ACC112 (cell line): Measurements from ENCODE around the gene DOCK9.

ENCODE experiments used
- H2AFZ ChIP-seq: fragments of 200-600 bp; sonication (generic); one replicate; pipeline ENCODE4 v1.6.0; 2017; ENCODE audit warnings: antibody characterized with exemption, low read length; ENCODE audit not compliant: unreplicated experiment
- H3K27ac ChIP-seq: fragments of 200-600 bp; sonication (generic); 2 replicates; pipeline ENCODE4 v1.5.1; 2014; ENCODE audit warnings: low read depth, mild to moderate bottlenecking, antibody characterized with exemption, low read length, moderate library complexity
- H3K27me3 ChIP-seq: fragments of 200-600 bp; sonication (generic); 2 replicates; pipeline ENCODE4 v1.6.1; 2014; ENCODE audit warnings: mild to moderate bottlenecking, antibody characterized with exemption, low read length, moderate library complexity, mixed read lengths; ENCODE audit not compliant: insufficient read depth
- H3K36me3 ChIP-seq: fragments of 200-600 bp; sonication (generic); 2 replicates; pipeline ENCODE4 v1.6.1; 2016; ENCODE audit warnings: mild to moderate bottlenecking, antibody characterized with exemption, low read length, moderate library complexity, mixed read lengths; ENCODE audit not compliant: insufficient read depth
- H3K4me1 ChIP-seq: fragments of 200-600 bp; sonication (generic); one replicate; pipeline ENCODE4 v1.6.1; 2016; ENCODE audit warnings: low read length, mixed read lengths; ENCODE audit not compliant: insufficient read depth, unreplicated experiment, control insufficient read depth
- H3K4me3 ChIP-seq: fragments of 200-600 bp; sonication (generic); 2 replicates; pipeline ENCODE4 v1.5.1; 2014; ENCODE audit warnings: mild to moderate bottlenecking, low read depth, low read length
- H3K79me2 ChIP-seq: fragments of 200-600 bp; sonication (generic); one replicate; pipeline ENCODE4 v1.6.0; 2016; ENCODE audit warnings: low read length; ENCODE audit not compliant: control insufficient read depth, unreplicated experiment, insufficient read depth

The DOCK9 gene

DNA sequence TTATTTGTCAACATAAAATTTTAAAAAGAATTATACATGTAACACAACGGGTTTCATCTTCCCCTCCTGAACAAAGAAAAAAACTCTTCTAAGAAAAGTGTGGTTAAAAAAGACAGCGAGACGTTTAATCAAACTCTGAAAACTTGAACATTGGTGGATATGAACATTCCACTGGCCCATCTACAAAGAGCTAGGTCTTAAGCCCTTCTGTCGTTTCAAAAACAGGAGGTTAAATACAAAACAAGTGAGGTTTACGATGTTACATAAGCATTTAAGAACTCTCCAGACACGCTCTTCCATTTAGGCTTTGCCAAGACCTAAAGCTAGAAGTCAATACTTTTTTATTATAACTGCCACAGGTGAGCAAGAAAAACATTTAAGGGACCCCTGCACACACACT is 9.4 kb upstream of the DOCK9 start:
- Histone ChIP-seq H3K4me3 (no peak overlapping the region), H3K79me2 (no peaks in the 10 kb centered on the region), H3K36me3 (no peaks in the 10 kb centered on the region), H3K27me3 (no peaks in the 10 kb centered on the region), H2AFZ (no peak overlapping the region), H3K4me1 (no peaks in the 10 kb centered on the region), H3K27ac (no peak overlapping the region)

DNA sequence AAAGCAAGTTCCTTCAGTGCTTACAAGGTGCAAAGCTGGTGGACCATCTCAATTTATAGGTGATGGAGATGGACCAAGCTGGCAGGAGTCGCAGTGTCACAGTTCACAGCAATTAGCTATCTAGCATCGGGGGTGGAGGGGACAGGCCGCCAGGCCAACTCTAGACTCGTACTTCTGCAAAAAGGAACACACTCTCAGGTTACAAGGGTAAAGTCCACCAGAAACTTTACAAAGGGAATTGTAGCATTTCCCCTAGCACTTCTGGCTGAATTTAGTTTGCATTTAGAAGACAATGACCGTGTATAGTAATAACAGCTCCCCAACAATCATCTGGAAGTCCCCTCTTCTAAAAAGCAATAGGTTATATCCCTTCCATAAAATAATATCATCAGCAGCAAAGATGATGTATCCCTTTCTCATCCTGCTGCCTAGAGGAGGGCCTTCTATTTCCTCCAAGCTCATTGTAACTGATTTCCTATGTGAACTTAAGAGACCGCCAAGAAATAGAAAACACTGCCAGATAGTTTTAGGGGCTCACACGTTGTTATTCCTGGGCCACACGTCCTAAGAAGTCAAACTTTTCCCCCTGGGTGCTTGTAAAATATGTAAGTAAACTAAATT is 8.5 kb upstream of the DOCK9 start:
- H3K4me3 ChIP-seq: no peak overlapping the region
- no peak overlapping the region for H2AFZ ChIP-seq
- H3K4me1 ChIP-seq: no peaks in the 10 kb centered on the region
- H3K27ac ChIP-seq: no peak overlapping the region
- no peaks in the 10 kb centered on the region for H3K79me2 ChIP-seq
- no peaks in the 10 kb centered on the region for H3K27me3 ChIP-seq
- no peaks in the 10 kb centered on the region for H3K36me3 ChIP-seq

DNA sequence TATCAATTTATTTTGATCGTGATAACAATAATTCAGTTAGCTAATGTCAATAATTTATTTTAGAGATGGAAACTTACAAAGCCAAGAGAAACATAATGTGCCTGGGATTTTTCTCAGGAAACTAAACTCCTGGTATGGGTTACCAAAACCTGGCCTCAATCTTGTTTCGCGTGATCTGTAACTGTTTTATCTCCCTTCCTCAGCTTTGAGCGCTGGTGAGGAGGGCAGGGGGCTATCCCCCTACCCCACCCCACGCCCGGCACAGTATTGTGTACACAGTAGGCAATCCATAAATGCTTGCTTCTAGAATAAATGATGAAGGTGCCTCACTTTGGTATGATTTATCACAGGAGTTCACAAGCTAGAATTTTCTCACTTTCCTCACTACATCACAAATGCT is 7.7 kb upstream of the DOCK9 start:
- Histone ChIP-seq H3K4me3 (no peak overlapping the region), H3K27me3 (no peaks in the 10 kb centered on the region), H2AFZ (no peak overlapping the region), H3K36me3 (no peaks in the 10 kb centered on the region), H3K27ac (no peak overlapping the region), H3K4me1 (no peaks in the 10 kb centered on the region), H3K79me2 (no peaks in the 10 kb centered on the region)

DNA sequence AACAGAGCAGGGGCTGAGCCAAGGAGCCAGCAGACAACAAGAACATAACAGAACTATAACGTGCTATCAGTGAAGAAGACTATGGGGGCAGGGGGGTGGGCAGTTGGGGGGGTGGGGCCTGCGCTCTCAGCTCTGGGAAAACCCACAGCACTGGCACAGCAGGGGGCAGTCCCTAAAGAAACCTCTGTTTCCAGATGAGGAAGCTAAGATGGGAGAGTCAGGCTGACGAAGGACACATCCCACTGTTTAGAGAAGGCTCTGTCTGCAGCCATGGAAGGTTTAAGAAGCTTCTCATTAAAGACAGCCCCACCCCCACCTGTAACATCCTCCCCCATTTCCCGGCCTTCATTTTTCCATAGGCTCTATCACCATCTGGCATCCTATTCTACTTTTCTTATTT is 7.1 kb upstream of the DOCK9 start:
- no peaks in the 10 kb centered on the region for H3K27me3 ChIP-seq
- no peak overlapping the region for H2AFZ ChIP-seq
- H3K27ac ChIP-seq: no peak overlapping the region
- H3K36me3 ChIP-seq: no peaks in the 10 kb centered on the region
- no peaks in the 10 kb centered on the region for H3K79me2 ChIP-seq
- H3K4me1 ChIP-seq: no peaks in the 10 kb centered on the region
- H3K4me3 ChIP-seq: no peak overlapping the region

DNA sequence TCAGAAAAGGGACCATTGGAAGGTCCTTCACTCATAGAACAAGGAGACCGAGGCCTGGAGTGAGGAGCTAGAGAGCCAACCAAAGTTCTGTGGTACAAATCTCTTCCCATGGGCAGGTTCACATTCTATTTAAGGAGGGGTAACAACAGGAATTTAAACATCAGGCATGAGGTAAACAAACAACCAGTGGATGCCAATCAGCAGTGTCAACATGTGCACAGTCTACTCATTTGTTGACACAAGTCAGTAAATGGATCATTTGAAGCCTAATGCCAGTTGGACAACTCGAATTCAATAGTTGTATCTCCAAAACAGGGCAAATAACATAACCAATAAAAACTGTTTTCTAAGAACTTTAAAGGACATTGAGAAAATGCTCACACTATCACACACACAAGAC is 6.3 kb upstream of the DOCK9 start:
- Histone ChIP-seq H3K79me2 (no peaks in the 10 kb centered on the region), H3K27ac (no peak overlapping the region), H2AFZ (no peak overlapping the region)

DNA sequence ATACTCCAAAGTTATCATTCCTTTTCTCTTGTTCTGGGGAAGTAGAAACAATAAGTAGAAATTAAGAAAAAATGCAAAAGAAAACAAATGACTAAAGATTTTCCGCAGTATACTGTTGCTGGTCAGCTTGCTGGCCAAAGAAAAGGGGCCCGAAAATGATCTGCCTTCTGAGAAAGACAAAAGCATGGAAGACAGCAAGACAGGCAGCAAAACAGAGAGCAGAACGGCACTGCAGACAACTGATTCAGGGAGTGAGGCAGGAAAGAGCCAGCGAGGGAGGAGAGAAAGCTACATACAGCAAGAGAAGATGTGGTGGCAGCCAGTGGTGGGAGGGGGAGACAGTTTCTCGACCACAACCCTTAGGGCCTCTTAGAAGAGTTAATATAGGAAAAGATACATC is 5.3 kb upstream of the DOCK9 start:
- Histone ChIP-seq H2AFZ (no peak overlapping the region), H3K4me3 (no peak overlapping the region), H3K79me2 (no peaks in the 10 kb centered on the region), H3K4me1 (peaks cover 1% of the 10 kb centered on the region), H3K36me3 (no peaks in the 10 kb centered on the region), H3K27me3 (no peaks in the 10 kb centered on the region), H3K27ac (no peak overlapping the region)

More for the DNA sequence above, 6.3 kb upstream of the DOCK9 start:
- Histone ChIP-seq H3K4me1 (no peaks in the 10 kb centered on the region), H3K4me3 (no peak overlapping the region), H3K36me3 (no peaks in the 10 kb centered on the region), H3K27me3 (no peaks in the 10 kb centered on the region)

DNA sequence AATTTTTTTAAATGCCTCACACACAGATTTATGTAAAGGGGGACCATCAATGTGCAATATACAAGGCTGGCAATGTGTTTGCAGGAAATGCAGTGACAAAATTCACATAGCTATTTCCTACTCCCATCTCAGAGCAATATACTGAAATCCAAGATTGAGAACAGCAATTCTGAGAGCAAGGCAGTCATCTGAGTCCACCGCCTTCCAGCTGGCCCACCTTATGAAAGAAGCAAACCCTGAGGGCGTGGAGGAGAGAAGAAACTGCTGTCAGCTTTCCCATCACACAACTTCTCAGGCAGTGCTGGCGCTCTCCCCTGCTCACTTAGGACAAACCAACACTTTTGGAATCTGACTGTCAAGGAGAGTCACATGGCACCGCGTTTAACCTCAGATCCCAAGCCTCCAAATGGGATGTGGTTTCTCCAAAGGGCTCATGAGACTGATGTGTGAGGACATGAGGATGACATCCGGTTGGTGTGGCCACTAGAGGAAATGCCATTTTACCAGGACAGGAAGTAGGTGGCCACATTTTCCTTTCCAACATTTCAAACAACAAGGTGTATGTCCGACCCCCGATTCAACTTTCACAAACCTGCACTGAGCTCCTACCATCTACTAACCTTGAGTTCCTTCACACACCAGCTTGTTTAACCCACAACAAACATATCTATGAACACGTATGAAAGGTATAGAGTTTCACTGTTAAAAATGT is 3.7 kb upstream of the DOCK9 start:
- no peaks in the 10 kb centered on the region for H3K79me2 ChIP-seq
- H2AFZ ChIP-seq: no peak overlapping the region
- peaks cover 11% of the 10 kb centered on the region for H3K4me1 ChIP-seq
- no peaks in the 10 kb centered on the region for H3K36me3 ChIP-seq
- H3K27me3 ChIP-seq: no peaks in the 10 kb centered on the region
- no peak overlapping the region for H3K4me3 ChIP-seq
- no peak overlapping the region for H3K27ac ChIP-seq

DNA sequence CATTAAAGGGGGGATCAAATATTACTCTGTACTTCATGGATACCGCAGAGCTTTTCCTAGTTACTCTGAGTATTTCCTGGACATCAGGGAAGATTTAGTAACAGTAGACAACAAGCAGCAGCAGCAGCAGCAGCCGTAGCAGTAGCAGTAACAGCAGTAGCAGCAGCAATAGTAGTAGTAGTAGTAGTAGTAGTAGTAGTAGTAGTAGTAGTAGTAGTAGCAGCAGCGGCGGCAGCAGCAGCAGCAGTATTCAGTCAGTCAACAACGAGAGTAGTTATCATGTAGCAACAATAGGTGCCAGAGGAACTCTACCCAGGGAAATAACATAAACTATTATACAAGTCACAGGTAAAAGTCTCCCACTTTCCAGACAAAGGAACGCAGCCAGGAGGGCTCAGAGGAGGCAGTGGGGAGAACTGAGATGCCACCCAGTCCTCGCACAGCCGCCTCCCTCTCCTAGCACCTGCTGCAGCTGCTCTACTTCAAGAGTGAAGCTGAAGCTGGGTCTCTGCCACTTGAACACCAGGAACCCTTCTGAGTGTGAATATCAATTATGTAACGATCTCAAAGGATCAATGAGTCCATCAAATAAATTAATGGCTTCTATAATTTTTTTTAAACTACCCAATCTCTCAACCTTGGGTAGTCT is 1.3 kb upstream of the DOCK9 start:
- Histone ChIP-seq H3K36me3 (no peaks in the 10 kb centered on the region), H3K4me1 (peaks cover 11% of the 10 kb centered on the region), H3K27me3 (no peaks in the 10 kb centered on the region), H3K4me3 (no peak overlapping the region), H2AFZ (no peak overlapping the region), H3K79me2 (no peaks in the 10 kb centered on the region), H3K27ac (no peak overlapping the region)

DNA sequence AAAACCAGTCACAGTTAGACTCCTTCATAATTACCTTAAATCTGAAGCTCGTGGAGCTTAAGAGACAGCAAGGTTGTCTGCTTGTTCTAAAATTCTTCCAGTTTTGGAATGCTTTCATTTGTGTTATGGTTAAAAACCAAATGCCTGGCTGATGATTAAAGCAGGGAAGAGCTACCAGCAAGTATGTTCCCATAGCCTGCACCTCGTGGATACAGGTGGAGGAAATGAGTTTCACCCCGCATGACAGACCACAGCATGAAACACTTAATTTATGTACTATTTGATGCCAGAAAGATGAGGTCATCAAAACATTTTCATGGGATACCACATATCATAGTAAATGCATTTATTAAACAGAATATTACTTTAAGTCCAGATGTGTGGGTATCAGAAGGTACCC is 416 bp upstream of the DOCK9 start:
- Histone ChIP-seq H3K36me3 (no peaks in the 10 kb centered on the region), H3K4me1 (peaks cover 11% of the 10 kb centered on the region), H3K27ac (peak overlapping the region; percentile 50; the same call in 1 of the 2 replicates), H3K79me2 (no peaks in the 10 kb centered on the region), H3K4me3 (peak overlapping the region; percentile 77), H3K27me3 (no peaks in the 10 kb centered on the region), H2AFZ (no peak overlapping the region)

DNA sequence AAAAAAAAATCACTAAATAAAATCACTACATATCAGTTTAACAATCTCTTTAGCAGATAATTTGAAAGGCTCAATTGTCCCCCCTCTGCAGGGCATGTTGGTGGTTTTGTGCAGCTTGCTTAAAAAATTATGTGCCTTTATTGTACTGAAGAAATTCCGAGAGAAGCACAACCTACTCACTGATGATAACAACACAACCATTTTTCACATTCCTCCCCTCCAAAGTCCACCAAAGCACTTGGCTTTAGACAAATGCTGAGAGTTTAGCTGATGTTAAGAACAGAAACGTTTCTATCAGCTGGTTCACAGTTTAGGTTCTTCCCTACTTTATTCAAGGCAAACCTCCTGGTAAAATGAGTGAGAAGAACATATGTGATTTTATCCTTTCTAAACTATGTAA is 923 bp downstream of the DOCK9 start:
- no peaks in the 10 kb centered on the region for H3K79me2 ChIP-seq
- peak overlapping the region; percentile 77 for H3K4me3 ChIP-seq
- no peak overlapping the region for H2AFZ ChIP-seq
- no peak overlapping the region for H3K27ac ChIP-seq
- H3K36me3 ChIP-seq: no peaks in the 10 kb centered on the region
- H3K27me3 ChIP-seq: no peaks in the 10 kb centered on the region
- peaks cover 11% of the 10 kb centered on the region for H3K4me1 ChIP-seq

DNA sequence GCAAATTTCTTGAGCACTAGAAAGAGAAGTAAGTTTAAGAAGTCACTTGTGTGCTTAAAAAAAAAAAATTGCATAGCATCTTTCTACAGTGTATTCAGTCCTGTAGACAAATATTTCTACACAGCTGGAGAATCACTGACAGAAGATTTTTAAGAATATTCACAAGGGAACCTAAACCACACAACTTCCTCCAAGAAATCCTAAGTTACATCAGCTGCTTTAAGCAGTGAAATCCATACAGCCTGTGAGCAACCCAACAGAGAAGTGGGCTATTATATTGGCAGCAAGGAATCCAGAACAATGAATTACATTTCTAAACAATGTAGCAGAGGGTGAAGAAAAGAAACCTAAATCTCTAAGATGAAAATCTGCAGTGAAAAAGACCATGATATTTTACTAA is 1.5 kb downstream of the DOCK9 start:
- Histone ChIP-seq H3K36me3 (no peaks in the 10 kb centered on the region), H3K27me3 (no peaks in the 10 kb centered on the region), H2AFZ (no peak overlapping the region), H3K4me1 (peaks cover 11% of the 10 kb centered on the region), H3K79me2 (no peaks in the 10 kb centered on the region), H3K27ac (no peak overlapping the region), H3K4me3 (no peak overlapping the region)
